H1 (cell line): ENCODE data around the gene PDGFD. TPM values are rescaled to one million over a fixed set of nuclear protein-coding genes. Genes with fewer than 3 reads are reported as not detected.

Experiments
- CTCF ChIA-PET: fragments of 300-600 bp; sonication (Branson Sonifier 250); formaldehyde crosslinking; loops from one replicate; lab custom pipeline; 2021; ENCODE audit not compliant: partially characterized antibody; lab: Charles Lee
- POLR2A ChIA-PET: fragments of 300-600 bp; sonication (Branson Sonifier 250); formaldehyde crosslinking; loops from one replicate; lab custom pipeline; 2021; ENCODE audit warnings: inconsistent platforms; ENCODE audit not compliant: partially characterized antibody; lab: Charles Lee
- DNase-seq, 2 experiments: peaks; one replicate each; pipeline versions ENCODE4 v3.0.0 to v3.0.0-alpha.2; 2010 to 2022; ENCODE audit warnings: low spot score in 2 of 2, low read depth in 1 of 2, mixed read lengths in 1 of 2
- FAIRE-seq: peaks from 2 replicates; lab custom pipeline; 2011; peaks lifted over from hg19 to GRCh38; lab: Jason Lieb, UNC
- H2AFZ ChIP-seq: 2 replicates; pipeline ENCODE4 v1.8.1; 2012; ENCODE audit warnings: low read length, inconsistent platforms
- H2AK5ac ChIP-seq: 2 replicates; pipeline ENCODE4 v1.6.1; 2013; ENCODE audit warnings: low read depth, low read length
- H2BK120ac ChIP-seq: replicated peaks from 2 replicates; pipeline ENCODE3; 2013; ENCODE audit warnings: low read depth, low read length, inconsistent platforms
- H2BK12ac ChIP-seq: 2 replicates; pipeline ENCODE4 v1.6.1; 2013; ENCODE audit warnings: low read depth, low read length
- H2BK15ac ChIP-seq: 2 replicates; pipeline ENCODE4 v1.6.1; 2013; ENCODE audit warnings: low read length
- H2BK20ac ChIP-seq: 2 replicates; pipeline ENCODE4 v1.6.1; 2013; ENCODE audit warnings: low read length
- H2BK5ac ChIP-seq: 2 replicates; pipeline ENCODE4 v1.6.1; 2013; ENCODE audit warnings: low read depth, low read length
- H3K14ac ChIP-seq: 2 replicates; pipeline ENCODE4 v1.6.1; 2013; ENCODE audit warnings: inconsistent platforms; ENCODE audit not compliant: insufficient read length
- H3K18ac ChIP-seq: 2 replicates; pipeline ENCODE4 v1.6.1; 2013; ENCODE audit warnings: low read length; ENCODE audit errors: extremely low read depth
- H3K23ac ChIP-seq: 2 replicates; pipeline ENCODE4 v1.6.1; 2013; ENCODE audit warnings: inconsistent platforms; ENCODE audit not compliant: insufficient read length
- H3K23me2 ChIP-seq: 2 replicates; pipeline ENCODE4 v1.6.1; 2013; ENCODE audit warnings: low read depth, low read length
- H3K27ac ChIP-seq: 2 replicates; pipeline ENCODE4 v1.6.1; 2011; ENCODE audit warnings: low read depth, low read length, inconsistent platforms
- H3K27me3 ChIP-seq, 4 experiments: replicated peaks in 1 of 4; 1 replicate in 1 of 4; 2 replicates in 3 of 4; pipeline versions ENCODE4 v1.6.1 to v1.8.1; 2011 to 2013; ENCODE audit warnings: low read length in 3 of 4, mild to moderate bottlenecking in 3 of 4, inconsistent platforms in 2 of 4, mixed read lengths in 2 of 4, moderate library complexity in 1 of 4; ENCODE audit not compliant: control insufficient read depth in 3 of 4, insufficient read depth in 3 of 4; ENCODE audit errors: extremely low read depth in 1 of 4
- H3K36me3 ChIP-seq, 4 experiments: 2 replicates each; pipeline versions ENCODE4 v1.6.1 to v1.8.1; 2011 to 2013; ENCODE audit warnings: mild to moderate bottlenecking in 4 of 4, low read length in 3 of 4, moderate library complexity in 2 of 4, control low read depth in 1 of 4, inconsistent platforms in 1 of 4; ENCODE audit not compliant: insufficient read depth in 4 of 4, control insufficient read depth in 2 of 4
- H3K4ac ChIP-seq: replicated peaks from 2 replicates; pipeline ENCODE3; 2013; ENCODE audit warnings: low read length, low read depth, mixed read lengths, inconsistent platforms; ENCODE audit not compliant: insufficient read length
- H3K4me1 ChIP-seq, 4 experiments: replicated peaks in 1 of 4; 1 replicate in 1 of 4; 2 replicates in 3 of 4; pipeline versions ENCODE4 v1.6.1 to v1.8.1; 2011 to 2013; ENCODE audit warnings: low read length in 3 of 4, inconsistent platforms in 2 of 4, mixed read lengths in 1 of 4; ENCODE audit not compliant: insufficient read depth in 4 of 4, control insufficient read depth in 3 of 4
- H3K4me2 ChIP-seq, 2 experiments: 2 replicates each; pipeline versions ENCODE4 v1.6.1 to v1.8.1; 2011 to 2013; ENCODE audit warnings: low read depth in 2 of 2, low read length in 2 of 2, control low read depth in 1 of 2, inconsistent platforms in 1 of 2, mild to moderate bottlenecking in 1 of 2; ENCODE audit not compliant: insufficient read depth in 1 of 2
- H3K4me3 ChIP-seq, 4 experiments: fragments of 200-600, 300-600 bp in 1 of 4; sonication (generic), shearing (Covaris generic), sonication (Bioruptor Twin) in 1 of 4; 2 replicates each; pipeline versions ENCODE4 v1.5.1 to v1.8.1; 2011 to 2016; ENCODE audit warnings: low read length in 4 of 4, low read depth in 3 of 4, control low read depth in 2 of 4, inconsistent platforms in 2 of 4, mild to moderate bottlenecking in 2 of 4, mixed read lengths in 1 of 4, moderate library complexity in 1 of 4; ENCODE audit not compliant: insufficient read depth in 2 of 4; ENCODE audit errors: extremely low read depth in 1 of 4
- H3K56ac ChIP-seq: replicated peaks from 2 replicates; pipeline ENCODE3; 2013; ENCODE audit warnings: low read depth, mild to moderate bottlenecking, mixed read lengths, low read length, inconsistent platforms; ENCODE audit not compliant: insufficient read length
- H3K79me1 ChIP-seq: 2 replicates; pipeline ENCODE4 v1.6.1; 2013; ENCODE audit warnings: low read depth, low read length, control low read depth
- H3K79me2 ChIP-seq, 2 experiments: 2 replicates each; pipeline versions ENCODE4 v1.6.1 to v1.8.1; 2012 to 2013; ENCODE audit warnings: low read length in 2 of 2, mild to moderate bottlenecking in 2 of 2, inconsistent platforms in 1 of 2; ENCODE audit not compliant: insufficient read depth in 2 of 2, control insufficient read depth in 1 of 2
- H3K9ac ChIP-seq, 4 experiments: replicated peaks in 1 of 4; 1 replicate in 1 of 4; 2 replicates in 3 of 4; pipeline versions ENCODE4 v1.6.1 to v1.8.1; 2011 to 2013; ENCODE audit warnings: low read depth in 3 of 4, low read length in 3 of 4, control low read depth in 2 of 4, mild to moderate bottlenecking in 2 of 4, moderate library complexity in 2 of 4, inconsistent platforms in 1 of 4; ENCODE audit errors: extremely low read depth in 1 of 4
- H3K9me3 ChIP-seq, 2 experiments: 2 replicates each; pipeline versions ENCODE4 v1.6.1 to v1.8.1; 2012 to 2013; ENCODE audit warnings: mild to moderate bottlenecking in 2 of 2, moderate library complexity in 2 of 2, control low read depth in 1 of 2, inconsistent platforms in 1 of 2, low read depth in 1 of 2, low read length in 1 of 2, mixed read lengths in 1 of 2; ENCODE audit not compliant: insufficient read depth in 2 of 2
- H4K20me1 ChIP-seq, 2 experiments: replicated peaks in 1 of 2; 2 replicates each; pipeline versions ENCODE3 to v1.8.1; 2011 to 2013; ENCODE audit warnings: inconsistent platforms in 2 of 2, low read length in 2 of 2, mild to moderate bottlenecking in 1 of 2; ENCODE audit not compliant: insufficient read depth in 2 of 2, control insufficient read depth in 1 of 2
- H4K5ac ChIP-seq: 2 replicates; pipeline ENCODE4 v1.6.1; 2013; ENCODE audit warnings: low read length, low read depth, mixed read lengths, inconsistent platforms; ENCODE audit not compliant: insufficient read length
- H4K8ac ChIP-seq: 2 replicates; pipeline ENCODE4 v1.8.0; 2013; ENCODE audit warnings: mild to moderate bottlenecking, moderate library complexity, low read length, inconsistent platforms; ENCODE audit not compliant: insufficient read depth; ENCODE audit errors: extremely low read depth
- H4K91ac ChIP-seq: replicated peaks from 2 replicates; pipeline ENCODE3; 2013; ENCODE audit warnings: low read length, mixed read lengths, inconsistent platforms; ENCODE audit not compliant: insufficient read length
- CBX8 ChIP-seq: fragments of 300-800, 300-1000 bp; sonication (generic); IDR thresholded peaks from 2 replicates; pipeline ENCODE4 v1.7.1; 2016; ENCODE audit warnings: low read depth, low read length, borderline replicate concordance
- E2F6 ChIP-seq: IDR thresholded peaks from 2 replicates; pipeline ENCODE4 v1.6.1; 2012; ENCODE audit warnings: inconsistent platforms
- EGR1 ChIP-seq: IDR thresholded peaks from 2 replicates; pipeline ENCODE4 v1.6.1; 2011; ENCODE audit warnings: low read depth, low read length, borderline replicate concordance
- KDM5A ChIP-seq: fragments of 200-600 bp; IDR thresholded peaks from 2 replicates; pipeline ENCODE4 v1.7.1; 2012; ENCODE audit warnings: mild to moderate bottlenecking, low read length, inconsistent platforms, mixed read lengths
- RFX5 ChIP-seq: IDR thresholded peaks from 2 replicates; pipeline ENCODE4 v1.6.1; 2011; ENCODE audit warnings: low read depth, low read length, improper control_type of control experiment, borderline replicate concordance
- SP4 ChIP-seq: IDR thresholded peaks from 2 replicates; pipeline ENCODE4 v1.6.1; 2012; ENCODE audit warnings: low read length, inconsistent platforms
- WGBS, 2 experiments: shearing (Covaris generic) in 1 of 2; methylation state at CpG; one replicate each; pipeline versions ENCODE4 v1.1.6 to v1.1.7; 2013 to 2015; ENCODE audit warnings: low lambda C conversion rate in 2 of 2, mixed read lengths in 2 of 2, inconsistent platforms in 1 of 2, low coverage in 1 of 2, missing lambda C conversion rate in 1 of 2; ENCODE audit not compliant: insufficient replicate concordance in 2 of 2, insufficient coverage in 1 of 2, insufficient read length in 1 of 2; ENCODE audit errors: extremely low coverage in 1 of 2, missing lambda C conversion rate in 1 of 2; 5-methylcytosine and 5-hydroxymethylcytosine counted together
- polyA plus RNA-seq, 7 experiments: library from polyadenylated mRNA; depleted of rRNA in 3 of 7; stranded (reverse) in 5 of 7; unstranded in 2 of 7; fragments of >200 nt in 5 of 7; fragments of 200-250 nt in 2 of 7; gene quantifications; 1 replicate in 5 of 7; 2 replicates in 1 of 7; 4 replicates in 1 of 7; pipeline versions ENCODE4 v1.2.1 to v1.2.3, GENCODE V29; 2011 to 2013; ENCODE audit warnings: missing spikeins in 2 of 7, mixed read lengths in 2 of 7
- total RNA-seq: library from RNA; stranded (reverse); fragmentation: NEBNext Ultra II Directional; extraction: Animal tissue kit (Norgen Biotek cat#: 25700); gene quantifications from 2 replicates; pipeline ENCODE4 v1.2.1, GENCODE V29; 2021

Gene PDGFD
- total and polyA plus RNA-seq, 2 of the 8 experiments (the other 6 are each of a cell fraction or from before 2014, with no cell fraction given) = 1.1 to 3.9 TPM

DNA sequence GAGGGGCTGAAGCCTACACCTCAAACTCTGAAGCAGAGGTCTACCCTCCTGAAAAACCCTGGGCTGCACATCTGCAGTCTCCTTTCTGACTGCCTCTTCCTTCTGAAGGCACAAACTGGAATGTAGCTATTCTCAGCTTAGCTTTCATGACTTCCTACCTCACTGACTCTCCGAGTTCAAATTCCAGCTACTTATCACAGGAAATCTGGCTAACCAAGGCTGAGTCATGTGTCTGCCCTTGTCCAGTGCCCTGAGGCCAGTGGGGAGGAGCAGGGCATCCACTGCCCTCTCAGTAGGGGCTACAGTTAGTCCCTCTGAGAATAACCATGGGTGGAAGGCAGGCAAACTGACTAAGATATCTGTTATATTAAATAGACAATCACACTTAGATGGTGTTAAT lies 29.2 kb downstream of the PDGFD start:
- Histone ChIP-seq H3K18ac (no peak overlapping the region), H3K56ac (no peak overlapping the region), H2BK20ac (no peak overlapping the region), H4K20me1 (no peaks in the 10 kb centered on the region), H4K91ac (no peak overlapping the region), H3K23ac (no peak overlapping the region), H3K9ac (no peak overlapping the region), H3K27me3 (no peaks in the 10 kb centered on the region), H3K4me2 (no peak overlapping the region), H3K27ac (no peak overlapping the region; the same call in 1 of the 2 replicates), H4K8ac (no peak overlapping the region), H4K5ac (no peak overlapping the region), H2BK12ac (no peak overlapping the region), H3K23me2 (no peaks in the 10 kb centered on the region), H3K79me2 (no peaks in the 10 kb centered on the region), H3K14ac (no peak overlapping the region), H2BK120ac (no peak overlapping the region), H3K4ac (no peak overlapping the region), H2BK5ac (no peak overlapping the region), H3K9me3 (no peaks in the 10 kb centered on the region), H3K36me3 (no peaks in the 10 kb centered on the region), H3K4me3 (no peak overlapping the region), H3K79me1 (no peaks in the 10 kb centered on the region), H3K4me1 (no peaks in the 10 kb centered on the region), H2BK15ac (no peak overlapping the region), H2AFZ (no peak overlapping the region), H2AK5ac (no peak overlapping the region)
- DNase-seq = no peak
- ChIA-PET CTCF (interaction anchor here (1.4 to 2.6 kb wide), 2 partner anchors 29 to 464 kb away, joined by 4 to 9 read pairs; partner anchors contain the start of gene PDGFD), POLR2A (no interaction called here)
- 96% methylated on average over 1 of the region's 1 CpG; no CpG with 5 or more reads in 1 of the 2 experiments for WGBS, 2 experiments
- FAIRE-seq = no peak
- TF ChIP-seq EGR1 (no peak), CBX8 (no peak), RFX5 (no peak), E2F6 (no peak), SP4 (no peak), KDM5A (no peak)
